ENCODE data around the gene CCDC171.
A peak's percentile ranks its signal among the peaks of the same experiment; 100 is the strongest.

Gene CCDC171

DNA sequence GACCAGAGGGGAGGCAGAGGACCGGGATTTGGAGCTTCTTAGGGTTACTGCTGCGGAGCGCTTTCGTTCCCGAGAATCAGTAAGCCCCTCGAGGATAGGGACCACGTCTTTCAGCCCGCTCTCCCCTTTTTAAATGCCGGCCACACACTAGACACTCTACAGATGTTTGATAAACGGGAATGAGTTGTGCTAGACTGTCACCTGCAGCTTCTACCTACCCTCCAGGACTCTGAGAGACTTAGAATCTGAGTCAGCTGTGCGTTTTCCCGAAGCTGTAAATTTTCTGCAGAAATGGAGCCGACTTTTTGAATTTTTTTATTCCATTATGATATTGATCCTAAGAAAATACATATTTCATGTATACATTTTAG, 670 bp downstream of the CCDC171 start:
- TF ChIP-seq, protein P1, sequence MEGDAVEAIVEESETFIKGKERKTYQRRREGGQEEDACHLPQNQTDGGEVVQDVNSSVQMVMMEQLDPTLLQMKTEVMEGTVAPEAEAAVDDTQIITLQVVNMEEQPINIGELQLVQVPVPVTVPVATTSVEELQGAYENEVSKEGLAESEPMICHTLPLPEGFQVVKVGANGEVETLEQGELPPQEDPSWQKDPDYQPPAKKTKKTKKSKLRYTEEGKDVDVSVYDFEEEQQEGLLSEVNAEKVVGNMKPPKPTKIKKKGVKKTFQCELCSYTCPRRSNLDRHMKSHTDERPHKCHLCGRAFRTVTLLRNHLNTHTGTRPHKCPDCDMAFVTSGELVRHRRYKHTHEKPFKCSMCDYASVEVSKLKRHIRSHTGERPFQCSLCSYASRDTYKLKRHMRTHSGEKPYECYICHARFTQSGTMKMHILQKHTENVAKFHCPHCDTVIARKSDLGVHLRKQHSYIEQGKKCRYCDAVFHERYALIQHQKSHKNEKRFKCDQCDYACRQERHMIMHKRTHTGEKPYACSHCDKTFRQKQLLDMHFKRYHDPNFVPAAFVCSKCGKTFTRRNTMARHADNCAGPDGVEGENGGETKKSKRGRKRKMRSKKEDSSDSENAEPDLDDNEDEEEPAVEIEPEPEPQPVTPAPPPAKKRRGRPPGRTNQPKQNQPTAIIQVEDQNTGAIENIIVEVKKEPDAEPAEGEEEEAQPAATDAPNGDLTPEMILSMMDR (conservative IDR thresholded peaks at IDR 0.05; ENCODE audit: control insufficient read depth, insufficient read depth, low read depth, low read length) = no peak
- peak overlapping the region; percentile 59 for H3K4me3 ChIP-seq (ENCODE audit: control insufficient read depth, low read depth, low read length)
- no peak for DNase-seq (ENCODE audit: low read depth)

DNA sequence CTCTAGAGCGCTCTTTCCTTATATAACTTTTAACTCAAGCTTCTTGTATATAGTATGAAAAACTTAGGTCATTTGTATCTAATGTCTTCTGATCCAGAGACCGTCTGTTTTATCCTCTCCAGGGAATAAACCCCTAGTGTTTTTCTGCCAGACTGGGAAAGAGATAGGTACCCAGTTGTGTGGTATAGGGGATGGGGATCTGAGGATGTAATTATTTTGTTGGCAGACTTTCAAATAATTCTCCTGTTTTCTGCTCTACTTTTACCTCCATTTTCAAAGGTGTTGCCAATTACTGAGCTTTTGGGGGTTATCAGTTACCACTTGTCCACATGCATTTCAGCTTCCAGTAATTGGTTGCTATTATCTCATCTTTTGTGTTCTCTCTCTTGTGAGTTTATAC, 17.9 kb downstream of the CCDC171 start:
- no peak overlapping the region for H3K4me3 ChIP-seq (ENCODE audit: control insufficient read depth, low read depth, low read length)
- TF ChIP-seq, protein P1 (conservative IDR thresholded peaks at IDR 0.05; ENCODE audit: control insufficient read depth, insufficient read depth, low read depth, low read length) = no peak
- no peak for DNase-seq (ENCODE audit: low read depth)

DNA sequence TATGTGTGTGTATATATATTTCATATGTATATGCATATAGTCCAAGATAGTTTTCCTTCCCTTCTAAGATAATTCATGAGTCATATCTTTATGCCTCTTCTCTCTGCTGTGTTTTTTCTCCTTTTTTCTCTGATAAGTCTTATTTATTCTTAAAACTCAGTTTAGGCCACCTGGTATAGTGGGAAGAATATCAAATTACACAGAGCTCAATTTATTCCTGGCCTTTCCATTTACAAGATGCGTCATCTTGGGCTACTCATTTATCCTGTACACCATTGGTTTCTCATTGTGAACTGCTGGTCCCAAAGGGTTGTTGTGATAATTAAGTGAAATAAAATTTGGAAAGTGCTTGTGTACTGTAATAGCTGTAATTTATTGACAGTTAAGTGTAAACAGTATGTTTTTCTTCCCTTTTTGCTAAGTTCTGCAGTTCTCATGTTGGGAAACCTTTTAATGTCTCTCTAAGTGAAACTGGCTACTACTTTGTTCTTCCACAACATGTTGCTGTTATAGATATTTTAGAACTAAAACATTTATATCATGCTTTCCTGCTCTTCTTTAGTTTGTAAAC, 19.4 kb downstream of the CCDC171 start:
- no peak overlapping the region for H3K4me3 ChIP-seq (ENCODE audit: control insufficient read depth, low read depth, low read length)
- TF ChIP-seq, protein P1 (conservative IDR thresholded peaks at IDR 0.05; ENCODE audit: control insufficient read depth, insufficient read depth, low read depth, low read length) = no peak
- DNase-seq (ENCODE audit: low read depth) = peak; percentile 5

DNA sequence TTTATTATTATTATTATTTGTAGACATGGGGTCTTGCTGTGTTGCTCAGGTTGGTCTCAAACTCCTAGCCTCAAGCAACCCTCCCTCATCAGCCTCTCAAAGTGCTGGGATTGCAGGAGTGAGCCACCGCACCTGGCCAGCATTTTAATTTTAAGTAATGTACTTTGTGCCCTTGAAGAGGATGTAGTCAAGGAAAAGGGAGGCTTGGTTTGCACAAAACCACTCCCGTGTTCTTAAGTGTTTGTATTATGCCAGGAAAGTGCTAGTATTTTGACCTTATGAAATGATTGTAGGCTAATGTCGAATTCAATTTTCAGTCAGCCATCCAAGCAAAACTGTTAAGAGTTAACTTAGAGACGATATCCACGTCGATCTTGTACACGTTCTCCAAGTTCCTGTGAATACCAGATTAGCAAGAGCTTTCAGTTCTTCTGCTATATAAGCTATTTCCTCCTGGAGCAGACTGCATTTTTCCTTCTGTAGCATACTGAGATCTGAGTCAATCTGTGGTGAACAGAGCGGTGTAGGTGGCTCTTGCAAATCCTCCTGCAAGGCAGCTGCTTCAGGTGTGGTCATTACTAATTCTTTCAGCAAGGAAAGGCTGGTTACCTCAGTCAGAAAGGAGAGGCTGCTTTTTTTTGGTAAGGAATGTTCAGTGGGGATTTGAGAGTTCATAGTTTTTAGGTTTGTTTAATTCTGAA, 23.7 kb downstream of the CCDC171 start:
- no peak for DNase-seq (ENCODE audit: low read depth)
- TF ChIP-seq, protein P1 (conservative IDR thresholded peaks at IDR 0.05; ENCODE audit: control insufficient read depth, insufficient read depth, low read depth, low read length) = no peak
- H3K4me3 ChIP-seq (ENCODE audit: control insufficient read depth, low read depth, low read length) = no peak overlapping the region

DNA sequence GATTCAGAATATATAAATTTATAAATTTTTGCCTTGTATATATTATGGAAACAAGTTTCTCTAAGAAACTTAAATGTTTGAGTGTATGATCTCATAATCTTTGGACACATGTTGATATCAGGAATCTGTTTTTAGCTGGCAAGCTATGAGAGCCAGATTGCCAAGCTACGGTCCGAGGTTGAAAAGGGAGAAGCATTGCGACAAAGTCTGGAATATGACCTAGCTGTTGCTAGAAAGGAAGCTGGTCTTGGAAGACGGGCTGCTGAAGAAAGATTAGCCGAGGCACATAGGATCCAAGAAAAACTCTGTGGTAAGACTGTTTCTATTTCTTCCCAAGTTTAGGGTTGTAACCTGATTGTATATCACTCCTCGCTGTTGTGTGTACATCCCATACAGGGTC, 25.9 kb downstream of the CCDC171 start:
- peak; percentile 25 for DNase-seq (ENCODE audit: low read depth)
- TF ChIP-seq, protein P1 (conservative IDR thresholded peaks at IDR 0.05; ENCODE audit: control insufficient read depth, insufficient read depth, low read depth, low read length) = no peak
- H3K4me3 ChIP-seq (ENCODE audit: control insufficient read depth, low read depth, low read length) = no peak overlapping the region

DNA sequence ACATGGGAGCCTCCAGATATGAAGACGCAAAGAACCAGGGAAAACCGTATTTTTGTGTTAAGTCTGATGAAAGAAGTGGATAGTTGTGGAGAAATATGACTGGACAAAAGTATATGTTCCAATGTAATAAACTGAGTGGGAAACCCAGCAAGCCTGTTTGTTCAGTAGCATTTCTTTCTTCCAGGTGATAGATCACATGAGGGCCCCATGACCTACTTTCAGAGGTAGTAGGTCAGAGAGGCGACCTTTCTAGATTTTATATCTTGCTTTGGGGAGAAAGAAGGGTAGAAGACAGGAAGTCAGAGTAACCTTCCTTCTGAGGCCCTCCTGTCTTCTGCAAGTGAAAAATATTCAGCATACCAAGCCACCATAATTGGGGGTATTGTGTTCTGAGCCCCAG, 31.5 kb downstream of the CCDC171 start:
- DNase-seq (ENCODE audit: low read depth) = no peak
- H3K4me3 ChIP-seq (ENCODE audit: control insufficient read depth, low read depth, low read length) = no peak overlapping the region
- TF ChIP-seq, protein P1 (conservative IDR thresholded peaks at IDR 0.05; ENCODE audit: control insufficient read depth, insufficient read depth, low read depth, low read length) = no peak
